Stimulated activated CD8-positive, alpha-beta memory T cell treated with anti-CD3 and anti-CD28 coated beads, Interleukin-7, amount 100 ng/mL, for 1 hour (primary cell): Measurements from ENCODE around the gene FAM3A.
A peak's percentile ranks its signal among the peaks of the same experiment; 100 is the strongest.

Experiments used
- DNase-seq, 2 donors: peaks; one replicate each; pipeline ENCODE4 v3.0.0-alpha.2; 2020; ENCODE audit warnings: low read depth in 2 of 2

FAM3A gene

DNA sequence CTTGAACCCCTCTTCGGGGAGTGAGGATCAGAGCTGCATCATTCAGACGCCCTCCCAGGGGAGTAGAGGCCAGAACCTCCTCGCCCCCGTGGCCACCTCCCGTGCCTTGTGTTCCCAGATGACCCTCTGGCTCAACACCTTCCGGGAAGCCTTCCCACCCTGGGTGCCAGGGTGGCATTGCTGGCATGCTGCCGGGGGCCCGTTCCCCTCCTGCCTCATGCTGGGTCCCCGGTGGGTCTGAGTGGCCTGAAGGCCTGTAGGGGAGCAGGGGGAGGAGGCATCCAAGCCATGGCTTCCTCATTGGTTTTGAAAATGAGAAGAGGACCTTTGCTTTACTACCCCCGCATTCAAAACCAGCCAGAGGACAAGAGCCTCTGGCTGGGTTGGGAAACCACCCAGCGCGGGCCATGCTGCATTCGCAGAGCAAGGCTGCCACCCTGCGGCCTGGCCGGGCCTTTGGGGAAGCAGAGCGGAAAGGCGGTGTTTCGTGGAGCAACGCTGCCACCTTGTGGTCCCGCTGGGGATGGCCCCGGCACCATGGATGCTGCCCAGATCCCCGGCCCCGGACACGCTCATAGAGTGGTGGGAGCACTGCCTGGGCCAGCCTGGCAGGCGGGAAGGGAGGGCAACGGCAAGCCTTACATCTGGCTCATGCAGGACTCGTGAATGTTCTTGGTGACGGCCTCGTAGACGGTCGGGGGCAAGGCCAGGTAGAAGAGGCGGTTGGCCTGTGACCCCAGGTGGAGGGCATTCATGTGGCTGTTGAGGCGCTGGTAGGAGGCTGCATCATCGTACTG lies 18.7 kb upstream of the FAM3A start:
- peak; percentile 75 to 80 for DNase-seq

DNA sequence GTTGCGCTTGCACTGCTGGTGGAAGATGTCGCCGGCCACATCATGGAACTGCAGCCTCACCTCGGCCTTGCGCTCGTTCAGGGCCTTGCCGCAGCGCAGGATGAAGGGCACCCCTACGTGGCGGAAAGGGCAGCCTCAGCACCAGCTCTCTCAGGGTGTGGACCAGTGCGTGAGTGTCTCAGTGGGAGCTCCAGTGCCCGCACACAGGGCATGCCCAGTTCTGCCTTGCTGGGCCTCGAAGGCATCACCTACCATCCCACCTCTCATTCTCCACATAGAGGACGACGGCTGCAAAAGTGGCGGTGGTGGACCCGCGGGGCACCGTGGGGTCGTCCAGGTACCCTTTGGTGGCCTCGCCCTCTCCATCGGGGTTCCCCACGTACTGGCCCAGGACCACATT lies 16.7 kb upstream of the FAM3A start:
- DNase-seq = no peak

DNA sequence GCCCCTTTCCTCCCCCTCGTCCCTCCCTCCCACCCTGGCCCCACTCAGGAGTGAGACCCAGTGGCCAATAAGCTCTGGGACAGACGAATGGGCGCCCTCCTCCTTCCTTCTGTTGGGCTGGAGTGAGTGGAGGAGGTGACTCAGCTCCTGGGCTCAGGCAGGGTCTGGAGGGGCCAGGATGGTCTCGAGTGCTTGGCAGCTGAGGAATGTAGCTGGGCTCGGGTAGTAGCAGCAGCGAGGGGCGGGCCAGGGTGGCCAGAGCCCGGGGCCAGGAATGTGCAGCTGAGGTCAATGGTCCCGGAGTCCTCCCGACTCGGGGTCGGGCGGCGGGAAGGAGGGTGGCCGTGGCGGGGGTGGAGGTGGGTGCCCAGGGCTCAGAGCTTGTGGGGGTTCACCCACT lies 15.6 kb upstream of the FAM3A start:
- DNase-seq = no peak

DNA sequence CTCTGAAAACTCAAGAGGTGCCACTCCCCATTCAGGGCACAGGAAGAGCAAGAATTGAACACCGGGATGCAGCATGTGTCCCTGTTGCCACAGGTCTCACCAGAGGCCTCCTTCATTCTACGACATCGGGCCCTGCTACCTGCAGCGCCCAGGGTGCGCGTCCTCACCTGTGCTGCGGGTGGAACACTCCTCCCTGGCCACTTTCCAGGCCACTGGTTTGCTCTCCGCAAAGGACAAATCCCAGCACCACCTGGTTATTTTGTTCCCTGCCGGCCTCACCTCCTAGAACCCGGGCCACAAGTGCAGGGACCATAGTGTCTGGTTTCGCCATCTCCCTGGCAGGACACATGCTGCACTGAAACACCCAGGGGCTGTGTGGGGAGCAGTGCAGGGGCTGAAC lies 14.3 kb upstream of the FAM3A start:
- no peak for DNase-seq

DNA sequence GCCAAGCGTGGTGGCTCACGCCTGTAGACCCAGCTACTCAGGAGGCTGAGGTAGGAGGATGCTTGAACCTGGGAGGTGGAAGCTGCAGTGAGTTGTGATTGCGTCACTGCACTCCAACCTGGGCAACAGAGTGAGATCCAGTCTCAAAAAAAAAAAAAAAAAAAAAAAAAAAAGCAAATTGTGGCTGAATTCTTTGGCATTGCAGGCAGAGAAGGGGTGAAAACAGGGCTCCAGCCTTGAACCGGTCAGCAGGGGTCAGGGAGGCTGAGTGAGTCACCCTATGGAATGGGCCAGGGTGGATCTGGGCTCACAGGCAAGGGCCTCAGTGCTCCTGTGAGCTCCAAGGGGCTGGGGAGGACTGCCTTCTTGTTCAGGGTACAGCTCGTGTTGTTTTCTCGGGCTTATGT lies 13.2 kb upstream of the FAM3A start:
- no peak for DNase-seq

DNA sequence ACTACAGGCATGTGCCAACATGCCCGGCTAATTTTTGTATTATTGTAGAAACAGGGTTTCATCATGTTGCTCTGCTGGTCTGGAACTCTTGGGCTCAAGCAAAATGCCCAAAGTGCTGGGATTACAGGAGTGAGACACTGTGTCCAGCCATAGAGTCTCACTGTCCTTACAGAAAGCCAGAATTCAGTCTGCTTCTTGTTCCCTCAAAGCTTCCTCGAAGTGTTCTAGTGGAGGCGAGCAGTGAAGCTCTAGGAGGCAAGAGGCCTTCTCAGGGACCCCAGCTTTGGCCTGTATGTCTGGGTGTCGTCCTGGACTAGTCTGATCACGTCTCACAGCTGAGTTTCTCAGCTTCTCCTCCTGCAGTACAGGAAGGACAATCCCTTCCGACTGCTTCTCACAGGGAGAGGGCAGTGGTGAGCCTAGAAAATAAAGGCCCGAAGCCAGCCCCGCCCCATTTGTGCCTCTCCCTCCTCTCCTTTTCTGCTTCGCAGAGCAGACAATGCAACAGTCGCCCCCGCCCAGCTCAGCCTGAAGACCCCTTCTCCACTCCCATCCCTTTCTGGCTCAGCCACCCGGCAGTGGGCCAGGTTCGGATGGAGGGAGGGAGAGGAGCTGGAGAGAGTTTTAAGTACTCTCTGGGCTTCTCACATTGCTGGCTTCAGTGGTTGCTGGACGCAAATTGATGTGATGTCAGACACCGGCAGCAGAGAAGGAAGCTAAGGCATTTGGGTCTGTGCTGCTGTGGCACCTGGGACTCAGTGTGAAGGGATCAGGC lies 11.1 kb upstream of the FAM3A start:
- no peak for DNase-seq

DNA sequence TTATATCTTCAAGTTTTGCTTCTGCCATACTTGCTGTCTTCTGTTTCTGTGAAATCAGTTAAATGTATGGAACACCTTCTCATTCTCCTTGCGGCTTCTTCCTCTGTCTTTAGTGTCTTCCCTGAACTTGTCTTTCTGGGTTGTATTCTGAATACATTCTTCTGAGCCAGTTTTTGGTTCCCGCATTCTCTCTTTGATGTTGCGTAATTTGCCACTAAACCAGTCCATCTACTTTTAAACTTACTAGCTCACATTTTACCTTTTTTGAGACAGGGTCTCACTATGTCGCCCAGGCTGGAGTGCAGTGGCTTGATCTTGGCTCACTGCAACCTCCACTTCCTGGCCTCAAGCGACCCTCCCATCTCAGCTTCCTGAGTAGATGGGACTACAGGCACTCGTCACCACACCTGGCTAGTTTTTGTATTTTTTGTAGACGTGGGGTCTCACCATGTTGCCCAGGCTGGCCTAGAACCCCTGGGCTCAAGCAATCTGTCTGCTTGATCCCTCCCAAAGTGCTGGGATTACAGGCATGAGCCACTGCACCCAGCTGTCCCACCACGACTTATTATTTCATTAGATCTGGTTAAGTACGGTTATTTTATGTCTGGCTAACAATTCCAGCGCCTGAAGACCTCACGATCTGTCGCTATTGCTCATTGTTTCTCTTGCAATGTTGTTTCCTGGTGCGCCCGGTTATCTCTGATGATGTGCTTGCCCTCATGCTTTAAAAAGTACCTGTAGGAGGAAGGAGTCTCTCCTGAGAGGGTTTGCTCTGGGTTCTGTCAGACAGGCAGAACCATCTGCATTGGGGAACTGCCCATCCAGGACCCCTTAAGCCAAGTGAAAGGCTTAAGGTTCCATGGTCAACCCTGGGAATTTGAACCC lies 9.8 kb upstream of the FAM3A start:
- no peak for DNase-seq

DNA sequence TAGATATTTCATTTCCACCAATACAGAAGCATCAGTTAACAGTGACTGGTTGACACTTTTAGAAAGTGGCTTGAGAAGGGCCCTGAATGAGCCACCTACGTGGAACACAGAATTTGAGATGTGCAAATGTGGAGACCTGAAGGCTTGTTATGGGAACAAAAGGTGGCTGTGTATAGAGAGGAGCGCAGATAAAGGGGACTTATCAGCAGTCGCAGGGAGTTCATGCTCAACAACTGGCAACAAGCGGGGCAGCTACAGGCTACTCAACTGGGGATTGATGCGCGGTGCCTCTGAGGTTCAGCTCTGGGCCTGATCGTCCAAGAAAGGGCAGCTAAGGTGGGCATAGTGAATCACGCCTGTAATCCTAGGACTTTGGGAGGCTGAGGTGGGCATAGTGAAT lies 3.4 kb upstream of the FAM3A start:
- no peak for DNase-seq

DNA sequence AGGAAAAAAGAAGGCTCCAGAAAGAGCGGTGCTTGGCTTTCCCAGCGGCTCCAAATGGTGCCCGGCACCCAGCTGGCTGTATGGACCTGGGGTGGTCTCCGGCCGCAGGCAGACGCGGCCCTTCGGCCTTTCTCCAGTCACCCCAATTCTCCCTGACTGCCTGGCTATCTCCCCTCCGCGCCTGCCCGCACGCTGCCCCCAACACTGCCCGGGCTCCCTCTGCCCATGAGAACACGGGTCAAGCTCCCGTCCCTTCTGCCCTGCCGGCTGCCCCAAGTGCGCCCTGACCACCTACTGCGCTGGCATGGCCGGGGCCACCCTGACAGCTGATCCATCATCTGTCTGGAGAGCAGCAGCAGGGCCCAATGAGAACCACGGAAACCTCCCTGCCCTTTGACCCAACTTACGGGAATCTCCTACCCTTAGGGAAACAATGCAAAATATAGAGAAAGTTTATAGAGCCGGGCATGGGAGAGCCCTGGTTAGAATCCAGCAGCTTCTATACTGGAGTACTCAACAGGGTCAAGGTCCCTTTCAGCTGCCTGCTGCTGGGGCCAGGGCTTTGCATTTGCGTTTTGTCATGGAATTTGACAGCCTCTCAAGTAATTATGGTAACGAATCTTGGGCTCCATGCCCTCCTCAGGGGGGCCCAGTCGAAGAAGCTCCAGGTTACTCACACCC lies 1.2 kb upstream of the FAM3A start:
- no peak for DNase-seq

DNA sequence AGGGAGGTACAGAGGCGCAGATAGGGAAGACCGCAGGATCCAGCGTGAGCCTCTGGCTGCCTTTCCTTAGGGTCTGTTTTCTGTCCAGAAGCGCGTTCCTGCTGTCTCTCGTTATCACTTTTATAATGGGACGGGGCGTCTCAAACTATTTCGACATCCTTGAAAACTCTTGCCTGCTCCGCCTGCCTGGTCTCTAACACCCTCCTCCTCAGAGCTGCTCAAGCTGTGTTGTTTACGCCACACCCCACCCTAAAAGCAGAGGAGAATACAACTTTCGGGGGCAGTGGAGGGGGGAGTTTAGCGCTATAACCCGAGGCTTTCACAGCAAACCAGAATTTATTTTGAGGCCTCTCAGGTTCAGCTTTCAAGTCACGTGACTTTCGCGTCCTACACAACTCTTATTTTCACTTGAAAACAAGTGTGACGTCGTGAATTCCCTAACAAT lies 646 bp upstream of the FAM3A start:
- DNase-seq = no peak

DNA sequence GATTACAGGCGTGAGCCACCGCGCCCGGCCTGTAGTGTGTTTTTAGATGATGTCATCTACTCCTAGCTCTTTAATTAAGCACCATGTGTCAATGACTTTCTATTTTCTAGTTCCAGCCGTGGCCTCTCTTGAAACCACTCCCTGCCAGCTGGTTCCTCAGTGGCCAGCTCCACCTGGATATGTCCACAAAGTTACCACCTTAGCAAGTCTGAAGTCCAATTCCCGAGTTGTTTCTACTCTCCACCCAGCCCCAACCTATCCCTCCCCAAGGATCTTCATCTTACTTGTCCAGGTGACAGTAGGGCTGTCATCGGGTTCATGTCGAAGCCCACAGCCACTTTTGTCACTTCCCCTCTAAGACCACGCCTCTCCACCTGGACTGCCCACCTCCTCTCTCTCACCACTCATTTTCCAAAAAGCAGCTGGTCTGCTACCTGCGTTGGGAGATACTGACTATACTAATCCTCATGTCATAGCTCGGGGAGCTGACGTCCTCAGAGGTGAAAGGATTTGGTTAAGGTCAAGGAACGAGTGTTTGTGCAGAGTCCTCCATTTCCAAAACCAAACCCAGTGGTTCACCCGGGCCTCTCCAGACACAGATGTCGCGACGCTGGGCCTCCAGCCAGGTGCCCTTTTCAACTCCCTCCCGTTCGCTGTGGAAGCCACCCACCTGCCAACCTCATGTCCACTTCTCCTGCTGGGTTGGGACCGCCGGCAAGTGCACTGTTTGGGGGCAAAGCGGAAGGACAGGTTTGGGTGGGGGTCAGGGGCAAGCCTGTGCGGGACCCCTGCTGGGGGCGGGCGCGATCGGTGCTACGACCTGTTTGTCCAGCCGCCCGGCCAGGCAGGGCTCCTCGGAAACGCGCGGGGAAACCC lies 704 bp downstream of the FAM3A start:
- DNase-seq = no peak

DNA sequence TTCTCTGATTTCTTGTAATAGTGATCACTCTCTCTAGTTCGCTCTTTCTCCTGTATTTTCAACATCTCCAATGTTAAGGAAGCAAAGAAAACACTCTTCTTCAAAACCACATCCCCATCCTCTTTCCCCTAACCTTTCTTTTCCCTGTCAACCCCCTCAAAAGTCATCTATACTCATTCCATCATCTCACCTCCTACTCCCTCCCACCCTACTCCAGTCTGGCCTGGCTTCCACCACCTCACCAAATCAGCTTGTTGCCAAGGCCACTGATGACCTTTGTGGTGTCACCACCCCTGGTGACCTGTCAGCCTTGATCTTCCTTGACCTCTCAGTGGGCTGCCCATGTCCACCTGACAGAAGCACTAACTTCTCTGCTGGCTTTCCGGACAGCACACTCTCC lies 2.3 kb downstream of the FAM3A start:
- no peak for DNase-seq

DNA sequence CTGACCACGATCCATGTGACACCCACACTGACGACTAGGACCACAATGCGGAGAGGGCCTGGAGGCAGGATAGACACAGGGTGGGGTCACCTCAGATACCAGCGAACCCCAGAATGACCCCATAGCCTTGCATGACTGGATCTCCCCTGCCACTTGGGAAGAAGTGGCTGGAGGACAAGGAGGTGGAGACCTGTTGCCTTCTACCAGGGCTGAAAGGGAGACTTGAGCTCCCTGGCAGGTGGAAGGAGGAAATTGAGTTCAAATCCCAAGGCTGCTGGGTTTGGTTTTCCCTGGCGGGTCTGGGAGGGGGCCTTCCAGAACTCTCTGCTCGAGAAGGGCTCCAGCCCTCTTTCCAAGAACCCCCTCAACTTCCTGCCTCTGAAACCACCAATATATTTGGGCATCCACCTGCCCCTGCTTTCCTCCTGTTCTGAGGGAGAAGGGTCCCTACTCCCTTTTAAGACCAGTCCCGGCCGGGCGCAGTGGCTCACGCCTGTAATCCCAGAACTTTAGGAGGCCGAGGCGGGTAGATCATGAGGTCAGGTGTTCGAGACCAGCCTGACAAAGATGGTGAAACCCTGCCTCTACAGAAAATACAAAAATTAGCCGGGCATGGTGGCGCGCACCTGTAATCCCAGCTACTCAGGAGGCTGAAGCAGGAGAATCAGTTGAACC lies 3.0 kb downstream of the FAM3A start:
- no peak for DNase-seq

DNA sequence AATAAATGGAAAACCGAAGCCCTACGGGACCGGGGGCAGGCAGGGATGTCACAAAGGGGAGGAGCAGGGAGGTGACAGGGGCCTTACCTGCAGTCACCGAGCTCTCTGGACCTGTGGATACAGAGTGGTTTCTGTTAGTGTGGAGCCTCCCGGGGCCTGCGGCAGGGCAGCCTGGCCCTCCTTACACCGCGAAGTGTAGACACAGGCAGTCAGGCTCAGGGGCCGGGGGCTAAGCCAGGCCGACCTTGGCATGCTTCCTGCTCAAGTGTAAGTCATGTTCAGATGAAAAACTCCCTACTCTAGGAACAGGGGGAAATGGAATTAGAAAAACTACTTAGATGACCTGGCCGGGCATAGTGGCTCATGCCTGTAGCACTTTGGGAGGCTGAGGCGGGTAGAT lies 4.3 kb downstream of the FAM3A start:
- no peak for DNase-seq

DNA sequence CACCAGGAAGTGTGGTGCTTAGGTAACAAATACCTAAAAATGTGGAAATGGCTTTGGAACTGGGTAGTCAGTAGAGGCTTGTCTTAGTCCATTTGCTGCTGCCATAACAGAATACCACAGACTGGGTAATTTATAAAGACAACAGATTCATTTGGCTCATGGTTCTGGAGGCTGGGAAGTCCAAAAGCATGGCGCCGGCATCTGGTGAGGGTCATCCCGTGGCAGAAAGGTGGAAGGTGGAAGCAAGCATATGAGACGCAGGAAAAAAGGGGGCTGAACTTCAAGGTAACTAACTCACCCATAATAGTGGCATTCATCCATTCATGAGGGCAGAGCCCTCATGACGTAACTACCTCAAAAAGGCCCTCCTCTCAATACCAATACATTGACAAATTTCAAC lies 6.6 kb downstream of the FAM3A start:
- no peak for DNase-seq

DNA sequence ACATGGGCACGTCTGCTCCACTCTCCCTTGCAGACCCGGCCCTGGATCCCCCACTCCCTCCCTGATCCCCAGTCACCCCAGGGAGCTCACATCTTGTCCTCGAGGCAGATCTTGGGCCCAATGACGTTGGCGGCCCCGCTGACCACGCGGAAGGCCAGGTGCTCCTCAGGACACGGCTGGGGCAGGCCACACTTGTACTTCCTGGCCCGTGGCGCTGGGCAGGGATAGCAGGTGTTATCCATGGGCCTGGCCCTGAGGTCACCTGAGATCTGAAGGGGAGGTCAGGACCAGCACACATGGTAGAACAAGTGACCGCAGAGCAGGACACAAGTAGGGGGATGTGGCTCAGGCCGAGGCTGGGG lies 7.7 kb downstream of the FAM3A start:
- no peak for DNase-seq

DNA sequence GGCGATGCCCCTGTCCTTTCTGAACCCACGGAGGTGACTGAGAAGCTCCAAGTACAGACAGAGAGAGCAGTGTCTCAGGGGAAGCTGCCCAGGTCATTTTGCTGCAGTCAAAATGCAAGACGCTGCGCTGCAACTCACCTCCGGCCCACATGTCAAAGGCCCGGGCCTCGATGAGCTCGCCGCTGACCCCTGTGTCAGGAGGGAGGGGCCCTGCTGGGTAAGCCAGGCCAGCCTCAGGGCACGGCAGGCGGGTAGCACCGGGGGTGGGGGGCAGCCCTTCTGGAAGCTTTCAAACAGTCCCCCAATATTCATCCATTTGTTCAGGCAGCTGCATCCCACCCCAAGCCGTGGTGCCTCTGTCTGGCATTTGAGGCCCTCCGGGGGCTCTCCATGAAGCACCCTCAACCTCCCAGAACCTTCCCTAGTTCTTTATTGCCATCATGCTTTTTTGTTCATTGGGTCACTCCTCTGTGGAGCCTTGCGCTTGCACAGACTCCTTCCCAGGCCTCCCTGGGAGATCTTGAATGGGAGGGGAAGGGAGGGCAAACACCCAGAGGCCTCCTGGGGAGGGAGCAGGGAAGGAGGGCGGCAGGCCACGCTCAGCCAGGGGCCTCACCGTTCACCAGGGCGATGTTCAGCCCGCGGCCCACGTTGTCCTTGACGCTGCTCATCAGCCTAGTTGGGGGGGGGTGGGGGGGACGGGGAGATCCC lies 8.2 kb downstream of the FAM3A start:
- no peak for DNase-seq

DNA sequence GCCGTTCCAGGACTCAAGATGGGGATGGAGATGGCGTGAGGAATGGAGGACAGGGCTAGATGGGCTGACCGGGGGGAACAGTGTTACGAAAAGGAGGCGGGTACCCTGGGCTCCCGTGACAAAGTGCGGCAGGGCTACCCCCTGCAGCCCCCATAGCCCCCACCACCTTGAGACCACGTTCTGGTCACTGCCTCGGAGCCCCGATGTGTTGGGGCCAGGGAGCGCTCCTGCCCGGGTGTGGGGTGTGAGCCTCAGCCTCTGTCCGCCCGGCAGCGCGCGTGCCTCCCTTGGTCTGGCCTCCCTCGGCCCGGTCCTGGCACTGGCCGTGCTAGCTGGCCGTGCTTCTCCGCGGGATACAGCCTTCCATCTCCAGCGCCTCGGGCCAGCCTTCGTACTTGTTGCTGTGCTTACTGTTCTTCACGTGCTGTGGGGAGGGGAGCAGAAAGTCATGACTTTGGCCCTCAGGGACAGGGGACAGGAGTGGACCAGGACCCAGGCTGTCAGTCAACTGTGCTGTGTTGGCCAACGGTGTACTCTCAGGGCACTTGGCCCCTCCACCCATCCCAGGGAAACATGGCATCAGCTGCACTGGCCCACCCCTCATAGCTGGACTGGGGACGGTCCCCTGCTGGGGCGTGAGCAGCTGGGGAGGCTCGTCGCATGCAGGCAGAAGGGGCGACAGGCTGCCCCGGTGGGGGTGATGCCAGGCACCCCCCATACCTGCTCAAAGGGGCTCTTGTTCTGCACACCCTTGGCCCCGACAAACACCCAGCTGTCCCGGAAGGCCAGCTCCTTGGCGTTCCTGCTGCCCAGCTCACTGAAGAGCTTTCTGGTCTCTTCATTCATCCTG lies 9.3 kb downstream of the FAM3A start:
- DNase-seq = no peak

DNA sequence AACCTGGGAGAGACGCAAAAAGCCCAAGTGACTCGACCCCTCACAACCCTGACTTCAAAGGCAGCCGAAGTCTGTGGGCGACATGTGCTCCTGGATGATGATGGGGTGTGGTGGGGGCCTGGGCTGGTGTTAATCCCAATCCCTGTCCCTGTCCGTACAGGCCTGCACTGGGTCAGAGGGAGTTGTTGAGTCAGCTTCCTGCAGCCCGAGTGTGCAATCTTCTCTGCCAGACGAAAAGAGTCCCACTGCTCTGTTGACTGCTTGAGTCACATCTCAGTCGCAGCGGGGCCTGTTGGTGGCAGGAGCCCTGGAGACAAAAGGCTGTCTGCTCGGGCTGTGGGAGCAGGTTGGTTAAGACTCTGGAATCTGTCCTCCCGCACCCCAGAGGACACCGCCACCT lies 10.3 kb downstream of the FAM3A start:
- no peak for DNase-seq
